Tibial artery (tissue), 4 donors: ENCODE data around the gene ENO1.
"Not testable (repeated sequence)": the region's sequence is repeated elsewhere in the genome, so short reads cannot be mapped to it uniquely, and the experiment has no call there.

Experiments
- DNase-seq, 2 donors: peaks; one replicate each; pipeline ENCODE4 v3.0.0-alpha.2; 2019
- H3K27ac ChIP-seq, 2 donors: fragments of 200-600 bp; sonication (generic) in 1 of 2; 1 replicate in 1 of 2; 2 replicates in 1 of 2; pipeline ENCODE4 v1.5.1; 2018 to 2019; ENCODE audit warnings: mild to moderate bottlenecking in 1 of 2
- H3K27me3 ChIP-seq, 2 donors: fragments of 200-600 bp; sonication (generic) in 1 of 2; one replicate each; pipeline versions ENCODE4 v1.5.1 to v1.6.0; 2016 to 2019
- H3K36me3 ChIP-seq, 3 donors: fragments of 200-600 bp; sonication (generic) in 2 of 3; one replicate each; pipeline ENCODE4 v1.5.1; 2016 to 2019; ENCODE audit warnings: mild to moderate bottlenecking in 2 of 3
- H3K4me1 ChIP-seq, 4 donors: fragments of 200-600 bp; sonication (generic) in 2 of 4; 1 replicate in 3 of 4; 2 replicates in 1 of 4; pipeline ENCODE4 v1.5.1; 2016 to 2019
- H3K4me3 ChIP-seq, 2 donors: fragments of 200-600 bp; sonication (generic) in 1 of 2; 1 replicate in 1 of 2; 2 replicates in 1 of 2; pipeline ENCODE4 v1.5.1; 2018 to 2019; ENCODE audit warnings: mild to moderate bottlenecking in 2 of 2
- H3K9me3 ChIP-seq, 3 donors: fragments of 200-600 bp; sonication (generic) in 1 of 3; one replicate each; pipeline ENCODE4 v1.5.1; 2016 to 2019
- intact Hi-C: fragments of 100-400 bp; cut with DNase I; formaldehyde crosslinking; loops from one replicate; pipeline ENCODE4 v1.15.0; 2023; ENCODE audit warnings: low total_unique reads
- TF ChIP-seq, protein P1 (sequence below), 2 experiments: fragments of 200-600 bp in 1 of 2; fragments of 450-650 bp in 1 of 2; IDR thresholded peaks; one replicate each; pipeline ENCODE4 v1.5.1; 2017 to 2019; ENCODE audit warnings: antibody characterized with exemption in 2 of 2, mild to moderate bottlenecking in 1 of 2, moderate library complexity in 1 of 2

The ENO1 gene

DNA sequence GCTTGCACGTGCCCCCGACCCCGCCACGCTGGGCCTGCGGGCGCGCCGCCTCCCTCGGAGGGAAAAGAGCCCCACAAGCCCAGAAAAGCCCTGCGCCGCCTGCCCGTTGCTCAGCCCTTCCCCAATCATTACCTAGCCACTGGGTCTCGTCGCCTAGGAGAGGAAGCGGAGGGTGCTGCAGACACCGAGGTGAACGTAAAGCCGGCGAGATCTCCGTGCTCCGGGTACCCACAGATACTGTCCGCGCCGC lies at the start of gene ENO1:
Gene ENO1 (minus strand): TSS at position 239 of the 250 bp plus-strand sequence. CDS start 3,778 bp downstream, outside the sequence.
- intact Hi-C loops = no loop called here
- H3K27ac ChIP-seq = peak within 1 kb of the TSS; percentile 97 to 99
- H3K4me3 ChIP-seq = peak within 1 kb of the TSS; percentile 86 to 93
- no peaks in the 10 kb centered on the region for H3K27me3 ChIP-seq
- H3K4me1 ChIP-seq = peaks cover 0 to 62% (median 55%) of the 10 kb centered on the region in 4 donors
- H3K36me3 ChIP-seq = peaks cover 0 to 12% (median under 1%) of the 10 kb centered on the region in 3 donors
- no peak for DNase-seq
- no peaks in the 10 kb centered on the region for H3K9me3 ChIP-seq
- TF ChIP-seq, protein P1, sequence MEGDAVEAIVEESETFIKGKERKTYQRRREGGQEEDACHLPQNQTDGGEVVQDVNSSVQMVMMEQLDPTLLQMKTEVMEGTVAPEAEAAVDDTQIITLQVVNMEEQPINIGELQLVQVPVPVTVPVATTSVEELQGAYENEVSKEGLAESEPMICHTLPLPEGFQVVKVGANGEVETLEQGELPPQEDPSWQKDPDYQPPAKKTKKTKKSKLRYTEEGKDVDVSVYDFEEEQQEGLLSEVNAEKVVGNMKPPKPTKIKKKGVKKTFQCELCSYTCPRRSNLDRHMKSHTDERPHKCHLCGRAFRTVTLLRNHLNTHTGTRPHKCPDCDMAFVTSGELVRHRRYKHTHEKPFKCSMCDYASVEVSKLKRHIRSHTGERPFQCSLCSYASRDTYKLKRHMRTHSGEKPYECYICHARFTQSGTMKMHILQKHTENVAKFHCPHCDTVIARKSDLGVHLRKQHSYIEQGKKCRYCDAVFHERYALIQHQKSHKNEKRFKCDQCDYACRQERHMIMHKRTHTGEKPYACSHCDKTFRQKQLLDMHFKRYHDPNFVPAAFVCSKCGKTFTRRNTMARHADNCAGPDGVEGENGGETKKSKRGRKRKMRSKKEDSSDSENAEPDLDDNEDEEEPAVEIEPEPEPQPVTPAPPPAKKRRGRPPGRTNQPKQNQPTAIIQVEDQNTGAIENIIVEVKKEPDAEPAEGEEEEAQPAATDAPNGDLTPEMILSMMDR (IDR thresholded peaks at IDR 0.05) = no peak

DNA sequence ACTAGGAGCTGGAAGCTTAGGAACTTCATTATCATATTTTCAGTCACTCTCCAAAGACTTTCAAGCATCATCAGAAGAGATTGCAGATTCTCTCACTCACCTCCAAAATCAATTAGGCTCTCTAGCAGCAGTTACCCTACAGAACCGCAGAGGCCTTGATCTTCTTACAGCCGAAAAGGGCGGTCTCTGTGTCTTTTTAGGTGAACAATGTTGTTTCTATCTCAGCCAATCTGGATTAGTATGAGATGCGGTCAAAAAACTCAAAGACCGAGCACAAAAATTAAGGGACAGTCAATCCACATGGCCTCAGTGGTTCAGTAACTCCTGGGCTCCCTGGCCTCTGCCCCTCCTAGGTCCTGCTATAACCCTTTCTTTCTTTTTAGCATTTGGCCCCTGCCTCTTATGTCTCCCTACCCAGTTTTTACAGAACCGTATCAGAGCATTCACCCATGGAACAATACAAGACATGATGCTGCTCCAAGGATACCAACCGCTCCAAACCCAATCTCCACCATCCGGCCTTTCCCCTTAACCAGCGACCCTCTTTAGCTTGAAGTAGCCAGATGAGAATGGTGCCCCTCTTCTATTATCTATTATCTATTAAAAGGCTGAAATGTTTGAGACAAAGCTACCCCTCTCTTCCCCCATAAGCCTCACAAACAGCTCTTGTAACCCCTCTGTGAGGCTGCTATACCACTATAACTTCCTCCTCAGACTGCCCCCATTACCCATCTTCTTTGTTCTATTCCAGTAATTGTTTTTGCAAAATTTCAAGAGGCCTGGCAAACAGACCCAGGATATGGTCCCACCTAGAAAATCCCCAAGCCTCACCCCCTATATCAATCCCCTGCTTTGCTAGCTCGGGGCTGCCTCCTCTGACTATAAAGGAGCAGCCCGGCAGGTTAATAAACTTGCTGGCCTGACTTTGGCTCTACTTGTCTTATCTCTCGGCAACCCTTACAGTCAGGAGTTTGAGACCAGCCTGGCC lies 48.5 kb upstream of the ENO1 start:
- no peaks in the 10 kb centered on the region for H3K36me3 ChIP-seq
- intact Hi-C loops = loop anchor here (10.0 kb wide), 1 partner anchor 158 kb away; no protein-coding TSS in a partner anchor
- TF ChIP-seq, protein P1 (IDR thresholded peaks at IDR 0.05) = no peak

DNA sequence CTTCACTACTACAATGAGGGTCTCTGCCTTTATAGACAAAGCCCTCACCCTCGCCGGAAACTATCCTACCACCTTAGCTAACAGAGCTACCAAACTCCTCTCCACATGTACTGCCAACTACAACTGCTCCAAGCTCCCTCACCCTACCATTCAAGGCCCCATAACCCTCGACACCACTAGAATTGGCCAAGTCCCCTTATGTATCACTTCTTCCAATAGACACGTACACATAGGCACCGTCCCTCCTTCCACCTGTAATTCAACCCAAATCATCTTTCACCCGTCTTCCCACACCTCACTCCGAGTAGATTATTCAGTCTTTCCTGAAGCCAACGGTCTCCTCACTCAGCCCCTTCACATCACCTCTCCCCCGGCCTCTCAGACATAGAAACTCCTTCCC lies 47.5 kb upstream of the ENO1 start:
- TF ChIP-seq, protein P1 (IDR thresholded peaks at IDR 0.05) = no peak
- no peak overlapping the region for H3K27ac ChIP-seq
- H3K4me3 ChIP-seq = no peak overlapping the region
- intact Hi-C loops = loop anchor here (10.0 kb wide), 1 partner anchor 159 kb away; no protein-coding TSS in a partner anchor
- H3K4me1 ChIP-seq = no peaks in the 10 kb centered on the region
- no peaks in the 10 kb centered on the region for H3K27me3 ChIP-seq
- DNase-seq = no peak
- no peaks in the 10 kb centered on the region for H3K36me3 ChIP-seq
- H3K9me3 ChIP-seq = no peaks in the 10 kb centered on the region

More for the DNA sequence above, 48.5 kb upstream of the ENO1 start:
- no peak for DNase-seq
- Histone ChIP-seq H3K27ac (no peak overlapping the region), H3K4me3 (no peak overlapping the region), H3K27me3 (no peaks in the 10 kb centered on the region), H3K9me3 (no peaks in the 10 kb centered on the region), H3K4me1 (no peaks in the 10 kb centered on the region)

DNA sequence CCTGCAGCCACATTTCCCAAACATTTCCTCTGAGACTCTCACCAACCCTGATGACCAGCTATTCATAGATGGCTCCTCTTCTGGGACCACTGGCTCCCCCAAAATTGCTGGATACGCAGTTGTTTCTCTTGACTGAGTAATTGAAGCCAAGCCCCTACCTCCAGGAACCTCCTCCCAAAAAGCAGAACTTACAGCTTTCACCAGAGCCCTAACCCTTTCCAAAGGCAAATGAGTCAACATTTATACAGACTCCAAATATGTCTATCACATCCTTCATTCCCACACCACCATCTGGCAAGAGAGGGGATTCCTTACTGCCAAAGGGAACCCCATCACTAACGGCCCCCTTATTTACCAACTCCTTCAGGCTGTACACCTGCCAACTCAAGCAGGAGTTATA lies 46.9 kb upstream of the ENO1 start:
- intact Hi-C loops = loop anchor here (10.0 kb wide), 1 partner anchor 159 kb away; no protein-coding TSS in a partner anchor

DNA sequence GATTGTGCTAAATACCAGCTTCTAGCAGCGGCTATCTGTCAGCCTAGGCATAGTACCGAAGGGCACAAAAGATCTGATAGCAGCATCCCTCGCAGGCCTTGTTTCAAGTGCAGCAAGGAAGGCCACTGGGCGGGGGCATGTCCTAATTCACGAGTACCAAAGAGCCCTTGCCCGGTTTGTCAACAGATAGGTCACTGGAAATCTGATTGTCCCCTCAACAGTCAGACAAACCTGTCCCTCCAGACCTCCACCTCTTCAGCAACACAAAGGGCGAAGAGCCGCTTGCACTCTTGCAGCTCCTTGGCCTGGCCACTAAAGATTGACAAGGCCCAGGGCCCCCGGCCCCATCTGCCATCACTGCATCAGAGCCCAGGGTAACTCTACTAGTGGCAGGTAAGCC lies 44.5 kb upstream of the ENO1 start:
- no peak overlapping the region for H3K27ac ChIP-seq
- no peak for DNase-seq
- intact Hi-C loops = loop anchor here (10.0 kb wide), 1 partner anchor 162 kb away; no protein-coding TSS in a partner anchor
- no peaks in the 10 kb centered on the region for H3K9me3 ChIP-seq
- H3K36me3 ChIP-seq = no peaks in the 10 kb centered on the region
- H3K4me1 ChIP-seq = no peaks in the 10 kb centered on the region
- H3K4me3 ChIP-seq = no peak overlapping the region
- TF ChIP-seq, protein P1 (IDR thresholded peaks at IDR 0.05) = no peak
- H3K27me3 ChIP-seq = no peaks in the 10 kb centered on the region

More for the DNA sequence above, 46.9 kb upstream of the ENO1 start:
- TF ChIP-seq, protein P1 (IDR thresholded peaks at IDR 0.05) = no peak
- Histone ChIP-seq H3K27ac (no peak overlapping the region), H3K27me3 (no peaks in the 10 kb centered on the region), H3K36me3 (no peaks in the 10 kb centered on the region), H3K4me1 (no peaks in the 10 kb centered on the region), H3K9me3 (no peaks in the 10 kb centered on the region), H3K4me3 (no peak overlapping the region)
- DNase-seq = no peak

- not testable (repeated sequence) for H3K4me3 ChIP-seq, H3K27me3 ChIP-seq, DNase-seq, H3K36me3 ChIP-seq, H3K4me1 ChIP-seq, H3K27ac ChIP-seq, H3K9me3 ChIP-seq
- intact Hi-C loops = loop anchor here (5.0 kb wide), 4 partner anchors 60 to 185 kb away; no protein-coding TSS in a partner anchor
Measured at GRCh38 chr1:8917536-8917935, 39.0 kb upstream of the ENO1 start.
